ENCODE data around the gene CA9. TPM values are rescaled to one million over a fixed set of nuclear protein-coding genes. Genes with fewer than 3 reads are reported as not detected.

The CA9 gene
- total RNA-seq, 1 experiment from 2014 or later: 1.0 TPM

DNA sequence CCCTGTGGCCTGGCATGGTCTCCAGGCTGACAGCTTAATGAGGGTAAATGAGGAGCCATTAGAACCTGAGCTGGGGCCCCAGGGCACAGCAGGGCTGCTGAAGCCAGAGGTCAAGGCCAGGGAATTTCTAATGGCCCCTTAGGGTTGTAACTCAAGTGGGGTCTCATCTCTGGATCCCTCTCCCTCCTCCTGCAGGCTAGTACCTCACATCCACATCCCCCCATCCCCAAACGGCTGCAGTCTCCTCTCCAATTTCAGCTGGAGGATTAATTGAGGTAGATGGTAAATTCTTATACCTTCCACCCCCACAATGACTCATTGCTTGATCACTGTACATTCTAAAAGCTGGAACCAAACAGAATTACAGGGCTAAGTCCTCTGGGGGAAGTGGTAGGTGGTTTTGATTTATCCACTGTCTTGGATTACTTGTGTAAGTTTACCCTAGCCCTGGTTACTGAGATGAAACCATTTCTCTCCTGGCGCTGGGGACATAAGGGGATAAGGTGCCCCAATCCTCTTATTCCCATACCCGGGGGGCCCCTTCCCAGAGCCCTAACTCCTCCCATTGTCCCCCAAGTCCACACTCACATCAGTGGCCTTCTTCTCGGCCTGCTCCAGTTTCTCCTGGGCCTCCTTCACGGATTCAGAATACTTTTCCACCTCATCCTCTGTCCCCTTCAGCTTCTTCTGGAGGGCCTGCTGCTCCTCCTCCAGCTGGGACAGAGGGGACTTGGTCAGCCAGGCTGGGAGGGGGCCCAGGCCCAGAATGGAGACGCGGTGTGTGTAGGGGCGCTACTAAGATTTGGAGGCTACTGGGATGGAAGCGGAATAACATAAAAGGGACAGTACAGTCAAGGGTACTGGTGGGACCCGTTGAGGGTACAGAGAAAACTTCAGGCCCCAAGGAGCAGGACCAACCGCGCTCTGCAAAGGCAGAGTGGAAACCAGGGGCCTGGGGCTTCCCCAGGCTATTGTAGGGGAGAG lies 15.1 kb downstream of the CA9 start:
- TF ChIP-seq ZNF317 (CRISPR knock-in tag; IDR thresholded peaks at IDR 0.05; ENCODE audit: borderline replicate concordance, low read depth) (no peak), TCF7 (CRISPR knock-in tag; IDR thresholded peaks at IDR 0.05; ENCODE audit: low read depth) (no peak), GABPB1 (CRISPR knock-in tag; IDR thresholded peaks at IDR 0.05) (no peak), E2F5 (CRISPR knock-in tag; IDR thresholded peaks at IDR 0.05) (no peak), FOXP1 (CRISPR knock-in tag; IDR thresholded peaks at IDR 0.05; ENCODE audit: borderline replicate concordance) (no peak), ZNF121 (CRISPR knock-in tag; IDR thresholded peaks at IDR 0.05) (no peak), ZNF423 (CRISPR knock-in tag; IDR thresholded peaks at IDR 0.05) (no peak)
- TF ChIP-seq, protein P1, sequence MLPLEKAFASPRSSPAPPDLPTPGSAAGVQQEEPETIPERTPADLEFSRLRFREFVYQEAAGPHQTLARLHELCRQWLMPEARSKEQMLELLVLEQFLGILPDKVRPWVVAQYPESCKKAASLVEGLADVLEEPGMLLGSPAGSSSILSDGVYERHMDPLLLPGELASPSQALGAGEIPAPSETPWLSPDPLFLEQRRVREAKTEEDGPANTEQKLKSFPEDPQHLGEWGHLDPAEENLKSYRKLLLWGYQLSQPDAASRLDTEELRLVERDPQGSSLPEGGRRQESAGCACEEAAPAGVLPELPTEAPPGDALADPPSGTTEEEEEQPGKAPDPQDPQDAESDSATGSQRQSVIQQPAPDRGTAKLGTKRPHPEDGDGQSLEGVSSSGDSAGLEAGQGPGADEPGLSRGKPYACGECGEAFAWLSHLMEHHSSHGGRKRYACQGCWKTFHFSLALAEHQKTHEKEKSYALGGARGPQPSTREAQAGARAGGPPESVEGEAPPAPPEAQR (CRISPR knock-in tag; IDR thresholded peaks at IDR 0.05): no peak
- TF ChIP-seq, protein P2, sequence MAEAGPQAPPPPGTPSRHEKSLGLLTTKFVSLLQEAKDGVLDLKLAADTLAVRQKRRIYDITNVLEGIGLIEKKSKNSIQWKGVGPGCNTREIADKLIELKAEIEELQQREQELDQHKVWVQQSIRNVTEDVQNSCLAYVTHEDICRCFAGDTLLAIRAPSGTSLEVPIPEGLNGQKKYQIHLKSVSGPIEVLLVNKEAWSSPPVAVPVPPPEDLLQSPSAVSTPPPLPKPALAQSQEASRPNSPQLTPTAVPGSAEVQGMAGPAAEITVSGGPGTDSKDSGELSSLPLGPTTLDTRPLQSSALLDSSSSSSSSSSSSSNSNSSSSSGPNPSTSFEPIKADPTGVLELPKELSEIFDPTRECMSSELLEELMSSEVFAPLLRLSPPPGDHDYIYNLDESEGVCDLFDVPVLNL (CRISPR knock-in tag; IDR thresholded peaks at IDR 0.05; ENCODE audit: borderline replicate concordance, low read depth): no peak
- TF ChIP-seq, protein P3, sequence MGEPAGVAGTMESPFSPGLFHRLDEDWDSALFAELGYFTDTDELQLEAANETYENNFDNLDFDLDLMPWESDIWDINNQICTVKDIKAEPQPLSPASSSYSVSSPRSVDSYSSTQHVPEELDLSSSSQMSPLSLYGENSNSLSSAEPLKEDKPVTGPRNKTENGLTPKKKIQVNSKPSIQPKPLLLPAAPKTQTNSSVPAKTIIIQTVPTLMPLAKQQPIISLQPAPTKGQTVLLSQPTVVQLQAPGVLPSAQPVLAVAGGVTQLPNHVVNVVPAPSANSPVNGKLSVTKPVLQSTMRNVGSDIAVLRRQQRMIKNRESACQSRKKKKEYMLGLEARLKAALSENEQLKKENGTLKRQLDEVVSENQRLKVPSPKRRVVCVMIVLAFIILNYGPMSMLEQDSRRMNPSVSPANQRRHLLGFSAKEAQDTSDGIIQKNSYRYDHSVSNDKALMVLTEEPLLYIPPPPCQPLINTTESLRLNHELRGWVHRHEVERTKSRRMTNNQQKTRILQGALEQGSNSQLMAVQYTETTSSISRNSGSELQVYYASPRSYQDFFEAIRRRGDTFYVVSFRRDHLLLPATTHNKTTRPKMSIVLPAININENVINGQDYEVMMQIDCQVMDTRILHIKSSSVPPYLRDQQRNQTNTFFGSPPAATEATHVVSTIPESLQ (CRISPR knock-in tag; IDR thresholded peaks at IDR 0.05): no peak
- ChIA-PET CTCF (interaction anchor here (0.6 to 6.8 kb wide), 10 partner anchors 8 to 121 kb away, joined by 3 to 49 read pairs (median 19); partner anchors contain the start of genes ARHGEF39, CCDC107 and TESK1), POLR2A (interaction anchor here (0.6 to 5.2 kb wide), 10 partner anchors 8 to 1051 kb away, joined by 3 to 38 read pairs (median 4); partner anchors contain the start of genes ARHGEF39, CCDC107 and RMRP)
- peak overlapping the region; percentile 91 for H3K4me3 Mint-ChIP-seq
- no peak for DNase-seq (ENCODE audit: low spot score)
- H3K36me3 Mint-ChIP-seq: peaks cover 22% of the 10 kb centered on the region
- peaks cover 23% of the 10 kb centered on the region for H3K4me1 Mint-ChIP-seq
- H3K9me3 Mint-ChIP-seq: no peaks in the 10 kb centered on the region
- H3K27me3 Mint-ChIP-seq (ENCODE audit: low read depth): no peaks in the 10 kb centered on the region
- no peak for ATAC-seq
- 0 out of 2 replicates have a peak overlapping the region, but pooled peaks have one; percentile 48 for H3K27ac Mint-ChIP-seq

DNA sequence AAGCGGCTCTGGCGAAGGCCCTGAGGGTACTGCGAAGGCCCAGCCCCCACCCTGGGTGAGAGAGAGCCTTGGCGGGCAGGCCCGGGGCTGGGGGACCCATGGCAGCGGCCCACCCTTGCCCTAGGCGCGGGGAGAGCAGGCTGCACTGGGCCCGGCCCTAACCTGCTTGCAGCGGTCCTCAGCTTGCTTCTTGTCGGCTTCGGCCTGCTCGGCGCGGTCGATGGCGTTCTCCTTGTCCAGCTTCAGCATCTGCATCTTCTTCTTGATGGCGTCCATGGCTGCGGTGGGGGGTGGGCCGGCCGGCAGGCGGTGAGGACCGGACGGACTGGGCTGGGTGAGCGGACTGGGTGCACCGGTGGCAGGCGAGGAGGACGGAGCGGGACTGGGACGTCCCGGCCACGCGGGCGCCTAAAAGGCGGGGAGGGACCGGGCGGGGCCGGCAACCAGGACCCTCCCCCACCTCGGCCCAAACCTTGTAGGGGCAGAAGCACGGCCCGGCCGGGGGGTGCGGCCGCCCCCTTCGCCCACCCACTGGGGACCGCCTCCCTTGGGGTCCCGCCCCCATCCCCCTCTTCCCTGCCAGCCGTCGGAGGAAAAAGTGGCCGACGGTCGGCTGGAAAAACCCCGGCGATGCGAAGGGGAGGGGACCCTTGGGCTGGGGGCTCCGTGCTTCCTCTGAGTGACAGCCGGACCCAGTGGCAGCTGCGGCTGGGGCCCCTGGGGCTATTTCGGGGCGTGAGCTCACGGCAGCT lies 16.0 kb downstream of the CA9 start, which contains the start of gene TPM2:
Gene TPM2 (minus strand): TSS at position 384 of the 752 bp plus-strand sequence. CDS start 108 bp downstream, at position 276.
- Mint-ChIP-seq H3K36me3 (peaks cover 15% of the 10 kb centered on the region), H3K4me3 (peak within 1 kb of the TSS; percentile 91)
- POLR2A ChIA-PET: interaction anchor here (0.6 to 5.2 kb wide), 17 partner anchors 9 to 1052 kb away, joined by 3 to 38 read pairs (median 5); partner anchors contain the start of genes ARHGEF39, CCDC107, CREB3 and RMRP
- no peak for TF ChIP-seq JAZF1 (CRISPR knock-in tag; IDR thresholded peaks at IDR 0.05)
- TF ChIP-seq KAT7 (CRISPR knock-in tag; IDR thresholded peaks at IDR 0.05; ENCODE audit: borderline replicate concordance): peak; percentile 95; the same call in 1 of the 2 replicates
- TF ChIP-seq ETV6 (CRISPR knock-in tag; IDR thresholded peaks at IDR 0.05): peak; percentile 80
- TF ChIP-seq, protein P3 (CRISPR knock-in tag; IDR thresholded peaks at IDR 0.05): no peak
- no peak for TF ChIP-seq ATF1 (CRISPR knock-in tag; IDR thresholded peaks at IDR 0.05)
- TF ChIP-seq ZNF423 (CRISPR knock-in tag; IDR thresholded peaks at IDR 0.05): peak; percentile 69
- TF ChIP-seq GRHL2 (CRISPR knock-in tag; IDR thresholded peaks at IDR 0.05; ENCODE audit: insufficient replicate concordance, severe bottlenecking): no peak
- TF ChIP-seq HMGXB4 (CRISPR knock-in tag; IDR thresholded peaks at IDR 0.05): peak; percentile 58; the same call in 1 of the 2 replicates
- 0 out of 2 replicates have a peak, but pooled peaks have one; percentile 36 for TF ChIP-seq ELF4 (CRISPR knock-in tag; IDR thresholded peaks at IDR 0.05; ENCODE audit: low read depth)
- TF ChIP-seq ZNF121 (CRISPR knock-in tag; IDR thresholded peaks at IDR 0.05): 0 out of 2 replicates have a peak, but pooled peaks have one; percentile 42
- peak; percentile 89 for TF ChIP-seq FOXP1 (CRISPR knock-in tag; IDR thresholded peaks at IDR 0.05; ENCODE audit: borderline replicate concordance)
- TF ChIP-seq ZNF232 (CRISPR knock-in tag; IDR thresholded peaks at IDR 0.05): peak; percentile 92
- peak; percentile 30; the same call in 1 of the 2 replicates for TF ChIP-seq RELA (CRISPR knock-in tag; IDR thresholded peaks at IDR 0.05; ENCODE audit: borderline replicate concordance)
- TF ChIP-seq TP53 (CRISPR knock-in tag; IDR thresholded peaks at IDR 0.05): no peak; the same call in 1 of the 2 replicates

More for the DNA sequence above, 16.0 kb downstream of the CA9 start, which contains the start of gene TPM2:
- no peaks in the 10 kb centered on the region for H3K9me3 Mint-ChIP-seq
- CTCF ChIA-PET: interaction anchor here (0.6 to 6.8 kb wide), 17 partner anchors 9 to 122 kb away, joined by 3 to 49 read pairs (median 11); partner anchors contain the start of genes ARHGEF39, CCDC107, CREB3 and RGP1
- no peaks in the 10 kb centered on the region for H3K27me3 Mint-ChIP-seq (ENCODE audit: low read depth)
- peak; percentile 63 for ATAC-seq
- DNase-seq (ENCODE audit: low spot score): peak; percentile 75
- peaks cover 23% of the 10 kb centered on the region for H3K4me1 Mint-ChIP-seq
- H3K27ac Mint-ChIP-seq: 0 out of 2 replicates have a peak within 1 kb of the TSS, but pooled peaks have one; percentile 48

Measured in WTC11 (cell line).